Motor neuron (in vitro differentiated cells): ENCODE results near the gene FLNB. TPM values are rescaled to one million over a fixed set of nuclear protein-coding genes. Genes with fewer than 3 reads are reported as not detected.
"Not testable (repeated sequence)": the region's sequence is repeated elsewhere in the genome, so short reads cannot be mapped to it uniquely, and the experiment has no call there.

ENCODE experiments used
- ATAC-seq, 8 experiments: fragments of 200-7000 bp; cut with Tn5 transposase; replicated peaks in 6 of 8; 2 replicates each; pipeline ENCODE4 v1.8.0; 2021; ENCODE audit warnings: mild to moderate bottlenecking in 8 of 8, moderate library complexity in 8 of 8
- H3K27ac ChIP-seq, 2 donors: fragments of 250-450 bp; sonication (Bioruptor Pico); 2 replicates each; pipeline ENCODE4 v1.9.0; 2021; ENCODE audit warnings: antibody characterized with exemption in 2 of 2, mild to moderate bottlenecking in 2 of 2, moderate library complexity in 1 of 2
- H3K4me1 ChIP-seq, 2 donors: fragments of 250-450 bp; sonication (Bioruptor Pico); replicated peaks in 1 of 2; 2 replicates each; pipeline ENCODE4 v1.6.1; 2021; ENCODE audit warnings: antibody characterized with exemption in 2 of 2, mild to moderate bottlenecking in 2 of 2, moderate library complexity in 1 of 2
- H3K4me3 ChIP-seq, 5 donors: fragments of 250-450 bp; sonication (Bioruptor Pico); 2 replicates each; pipeline ENCODE4 v1.9.0; 2021; ENCODE audit warnings: antibody characterized with exemption in 5 of 5, mild to moderate bottlenecking in 5 of 5, moderate library complexity in 4 of 5
- WGBS, 10 experiments: fragments of 450-650 bp; shearing (Covaris generic); methylation state at CpG; one replicate each; pipeline ENCODE4 v1.0.0; 2022; 5-methylcytosine and 5-hydroxymethylcytosine counted together
- in situ Hi-C, 9 experiments: fragments of 400-800 bp; cut with MboI; loops; one replicate each; pipeline ENCODE4 v1.15.0; 2021; ENCODE audit warnings: low sequenced_read_pairs in 9 of 9, low pct_unique_long_range_greater_than_20kb in 2 of 9; ENCODE audit not compliant: unreplicated experiment in 9 of 9
- total RNA-seq, 8 experiments: library from RNA; unstranded; fragments of 300-600 nt; gene quantifications; 2 replicates each; pipeline versions ENCODE4 v1.2.3 to v1.2.4, GENCODE V29; 2022

Gene FLNB
- total RNA-seq, 8 experiments from 2014 or later = 8.3 to 310 (median 53.5) TPM

DNA sequence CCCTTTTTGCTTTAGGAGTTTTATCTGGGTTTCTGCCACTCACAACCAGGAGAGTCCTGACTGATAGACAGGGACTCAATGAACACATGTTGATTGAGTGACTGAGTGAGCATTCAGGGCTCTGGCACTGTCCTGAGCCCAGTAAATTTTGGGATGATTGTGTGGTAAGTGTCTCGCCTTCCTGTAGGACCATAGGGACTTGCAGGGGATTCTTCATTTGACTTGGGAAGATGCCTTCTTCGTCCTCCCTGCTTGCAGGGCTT is 22.3 kb upstream of the FLNB start:
- no peak for ATAC-seq

DNA sequence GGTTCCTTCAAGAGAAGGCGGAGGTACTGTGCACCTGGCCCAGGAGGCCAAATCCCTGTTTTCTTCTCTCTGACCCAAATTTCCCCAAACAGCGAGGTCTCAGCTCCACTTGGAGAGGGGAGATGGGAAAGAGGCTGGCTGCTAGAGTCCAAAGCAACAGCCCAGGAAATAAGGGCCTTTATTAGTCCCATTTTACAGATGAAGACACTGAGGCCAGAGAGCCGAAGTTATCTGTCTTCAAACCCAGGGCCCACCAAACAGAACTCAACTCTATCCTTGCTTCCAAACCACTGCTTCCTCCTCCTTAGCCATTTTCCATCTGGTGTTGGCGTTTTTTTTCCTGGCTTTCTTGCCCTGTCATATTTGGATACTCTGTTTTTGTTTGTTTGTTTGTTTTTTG is 22.0 kb upstream of the FLNB start:
- in situ Hi-C loops = no loop called here
- 86 to 100% (median 96%) methylated on average over 1 to 4 of the region's 4 CpGs; no CpG with 5 or more reads in 2 of the 10 experiments for WGBS, 10 experiments
- no peaks in the 10 kb centered on the region for H3K4me1 ChIP-seq

More for the DNA sequence above, 22.3 kb upstream of the FLNB start:
- no peak overlapping the region for H3K27ac ChIP-seq
- H3K4me1 ChIP-seq = no peaks in the 10 kb centered on the region
- in situ Hi-C loops = no loop called here
- no peak overlapping the region for H3K4me3 ChIP-seq
- 64 to 100% (median 100%) methylated on average over 1 to 2 of the region's 2 CpGs; no CpG with 5 or more reads in 3 of the 10 experiments for WGBS, 10 experiments

DNA sequence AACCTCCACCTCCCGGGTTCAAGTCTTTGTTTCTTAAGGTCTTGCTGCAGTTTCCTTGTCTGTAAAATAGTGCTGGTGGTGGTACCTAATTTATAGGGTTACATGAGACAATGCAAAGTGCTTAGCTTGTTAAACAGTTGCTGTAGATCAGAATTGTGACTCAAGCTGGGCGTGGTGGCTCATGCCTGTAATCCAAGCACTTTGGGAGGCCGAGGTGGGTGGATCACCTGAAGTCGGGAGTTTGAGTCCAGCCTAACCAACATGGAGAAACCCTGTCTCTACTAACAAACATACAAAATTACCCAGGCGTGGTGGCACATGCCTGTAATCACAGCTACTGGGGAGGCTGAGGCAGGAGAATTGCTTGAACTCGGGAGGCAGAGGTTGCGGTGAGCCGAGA is 19.0 kb upstream of the FLNB start:
- H3K4me3 ChIP-seq, H3K4me1 ChIP-seq, H3K27ac ChIP-seq, in situ Hi-C loops: not testable (repeated sequence)
- peak in 2 of 8 experiments; percentile 47 to 59 for ATAC-seq
- 21 to 85% (median 64%) methylated on average over 2 to 3 of the region's 8 CpGs; no CpG with 5 or more reads in 5 of the 10 experiments for WGBS, 10 experiments

More for the DNA sequence above, 22.0 kb upstream of the FLNB start:
- no peak overlapping the region for H3K27ac ChIP-seq
- no peak overlapping the region for H3K4me3 ChIP-seq
- no peak for ATAC-seq

DNA sequence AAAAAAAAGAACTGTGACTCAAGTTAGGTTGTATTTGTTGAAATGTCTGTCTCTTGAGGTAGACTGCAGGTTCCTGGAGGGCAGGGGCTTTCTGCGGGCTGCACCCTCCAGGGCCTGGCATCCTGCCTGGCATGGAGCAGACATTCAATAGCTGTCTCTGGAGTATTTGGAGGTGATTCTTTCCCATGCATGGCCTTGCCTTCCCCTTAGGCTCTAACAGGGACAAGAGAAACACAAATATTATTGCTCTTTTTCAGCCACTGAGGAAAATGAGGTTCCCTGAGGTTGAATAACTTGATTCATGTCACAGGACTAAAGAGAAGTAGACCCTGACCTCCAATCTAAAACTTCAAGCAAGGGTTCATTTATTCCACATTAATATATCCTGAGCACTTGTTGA is 18.6 kb upstream of the FLNB start:
- in situ Hi-C loops = no loop called here
- WGBS, 10 experiments = 80 to 100% (median 92%) methylated on average over 1 of the region's 1 CpG; no CpG with 5 or more reads in 6 of the 10 experiments

DNA sequence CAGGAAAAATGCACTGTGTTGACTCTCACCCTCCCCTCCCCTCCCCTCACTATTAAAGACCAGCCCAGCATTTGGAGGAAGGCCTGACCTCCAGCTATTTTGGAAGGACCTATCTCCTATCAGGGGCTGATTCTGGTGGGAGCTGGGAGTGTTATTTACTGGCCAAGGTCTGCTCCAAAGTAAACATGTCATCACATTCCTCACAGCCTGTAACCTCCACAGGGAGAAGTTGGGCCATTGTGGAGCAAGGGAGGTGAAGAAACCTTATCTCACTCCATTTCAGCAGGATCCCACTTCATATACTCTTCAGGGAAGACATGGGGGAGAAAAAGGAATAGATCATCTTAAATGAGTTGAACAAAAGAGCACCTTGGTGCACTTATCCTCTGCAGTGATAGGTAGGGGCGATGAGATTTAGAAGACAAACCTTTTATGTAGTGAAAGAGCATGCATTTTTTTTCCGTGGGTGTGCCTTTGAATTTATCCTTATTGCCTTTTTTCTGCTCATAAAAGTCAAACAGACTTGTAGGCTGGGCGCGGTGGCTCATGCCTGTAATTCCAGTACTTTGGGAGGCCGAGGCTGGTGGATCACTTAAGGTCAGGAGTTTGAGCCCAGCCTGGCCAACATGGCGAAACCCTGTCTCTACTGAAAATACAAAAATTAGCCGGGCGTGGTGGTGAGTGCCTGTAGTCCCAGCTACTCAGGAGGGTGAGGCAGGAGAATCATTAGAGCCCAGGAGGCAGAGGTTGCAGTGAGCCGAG is 15.6 kb upstream of the FLNB start:
- Histone ChIP-seq H3K4me3 (no peak overlapping the region), H3K4me1 (no peaks in the 10 kb centered on the region), H3K27ac (no peak overlapping the region)
- in situ Hi-C loops = no loop called here
- 54 to 100% (median 88%) methylated on average over 1 to 9 of the region's 9 CpGs for WGBS, 10 experiments
- peak in 2 of 8 experiments; percentile 41 to 43 for ATAC-seq

More for the DNA sequence above, 18.6 kb upstream of the FLNB start:
- Histone ChIP-seq H3K4me1 (no peaks in the 10 kb centered on the region), H3K27ac (no peak overlapping the region), H3K4me3 (no peak overlapping the region)
- no peak for ATAC-seq

GRCh38 chr3:57998366-57999283 is 9.6 kb upstream of the FLNB start:
- H3K4me1 ChIP-seq = no peaks in the 10 kb centered on the region
- ATAC-seq = peak in 3 of 8 experiments; percentile 30 to 67 (median 49)
- no peak overlapping the region for H3K4me3 ChIP-seq
- WGBS, 10 experiments = 36 to 91% (median 64%) methylated on average over 2 to 8 of the region's 10 CpGs
- H3K27ac ChIP-seq = no peak overlapping the region
- in situ Hi-C loops = no loop called here

DNA sequence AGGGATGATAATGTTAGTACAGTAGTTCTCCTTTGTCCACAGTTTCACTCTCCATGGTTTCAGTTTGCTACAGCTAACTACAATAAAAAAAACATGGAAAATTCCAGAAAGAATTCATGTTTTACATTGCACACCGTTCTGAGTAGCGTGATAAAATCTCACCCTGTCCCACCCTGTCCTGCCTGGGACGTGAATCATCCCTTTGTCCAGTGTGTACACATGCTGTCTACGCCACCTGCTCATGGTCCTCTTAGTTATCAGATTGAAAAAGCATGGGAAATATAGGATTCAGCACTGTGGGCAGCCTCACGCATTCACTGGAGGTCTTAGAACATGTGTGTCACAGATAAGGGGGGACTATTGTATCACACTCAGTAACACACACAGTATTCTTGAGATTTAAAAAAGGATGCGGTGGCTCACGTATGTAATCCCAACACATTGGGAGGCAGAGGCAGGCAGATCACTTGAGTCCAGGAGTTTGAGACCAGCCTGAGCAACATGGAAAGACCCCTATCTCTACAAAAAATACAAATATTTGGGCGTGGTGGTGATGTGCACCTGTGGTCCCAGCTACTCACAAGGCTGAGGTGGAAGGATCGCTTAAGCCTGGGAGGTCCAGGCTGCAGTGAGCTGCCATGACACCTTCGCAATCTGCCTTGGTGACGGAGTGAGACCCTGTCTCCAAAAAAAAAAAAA is 8.7 kb upstream of the FLNB start:
- WGBS, 10 experiments = 22 to 100% (median 84%) methylated on average over 1 to 8 of the region's 11 CpGs
- peak in 4 of 8 experiments; percentile 11 to 50 (median 30) for ATAC-seq
- in situ Hi-C loops = no loop called here
- Histone ChIP-seq H3K27ac (no peak overlapping the region), H3K4me1 (no peaks in the 10 kb centered on the region), H3K4me3 (no peak overlapping the region)

GRCh38 chr3:58000306-58001085 is 7.7 kb upstream of the FLNB start:
- Histone ChIP-seq H3K4me3 (no peak overlapping the region), H3K4me1 (no peaks in the 10 kb centered on the region), H3K27ac (no peak overlapping the region)
- 40 to 100% (median 94%) methylated on average over 2 to 5 of the region's 7 CpGs; no CpG with 5 or more reads in 3 of the 10 experiments for WGBS, 10 experiments
- in situ Hi-C loops = no loop called here
- peak in 3 of 8 experiments; percentile 70 to 79 (median 75) for ATAC-seq

GRCh38 chr3:58001086-58001467 is 7.1 kb upstream of the FLNB start:
- Histone ChIP-seq H3K27ac (no peak overlapping the region), H3K4me1 (no peaks in the 10 kb centered on the region), H3K4me3 (no peak overlapping the region)
- 80 to 100% (median 90%) methylated on average over 1 to 3 of the region's 3 CpGs; no CpG with 5 or more reads in 2 of the 10 experiments for WGBS, 10 experiments
- ATAC-seq = no peak
- in situ Hi-C loops = no loop called here

- Histone ChIP-seq H3K4me1 (no peaks in the 10 kb centered on the region), H3K27ac (no peak overlapping the region), H3K4me3 (no peak overlapping the region)
- in situ Hi-C loops = no loop called here
- ATAC-seq = no peak
- WGBS, 10 experiments = 79 to 100% (median 87%) methylated on average over 1 to 6 of the region's 7 CpGs
Measured at GRCh38 chr3:58001979-58002378, 6.2 kb upstream of the FLNB start.

DNA sequence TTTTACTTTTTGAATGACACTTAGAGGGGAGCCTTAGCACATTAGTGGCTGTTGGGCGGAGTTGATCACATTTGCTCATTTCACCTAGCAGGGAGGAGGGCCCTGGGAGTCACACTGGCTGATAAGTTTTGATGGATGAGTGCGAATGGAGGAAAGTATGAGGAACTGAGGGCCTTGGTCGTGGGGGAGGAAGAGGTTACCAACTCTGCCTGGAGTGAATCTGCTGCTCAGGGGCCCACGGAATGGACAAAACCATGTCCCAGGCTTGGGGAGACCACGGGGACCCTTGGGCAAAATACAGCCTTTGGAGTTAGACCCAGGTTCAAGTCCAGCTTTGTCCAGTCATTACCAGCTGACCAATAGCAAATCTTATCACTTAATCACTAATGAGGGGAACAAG is 5.1 kb upstream of the FLNB start:
- no peak for ATAC-seq
- Histone ChIP-seq H3K4me1 (no peaks in the 10 kb centered on the region), H3K4me3 (no peak overlapping the region), H3K27ac (no peak overlapping the region)
- in situ Hi-C loops = no loop called here
- WGBS, 10 experiments = 67 to 100% (median 73%) methylated on average over 1 to 3 of the region's 5 CpGs; no CpG with 5 or more reads in 6 of the 10 experiments

- WGBS, 10 experiments = 48 to 100% (median 93%) methylated on average over 1 to 5 of the region's 6 CpGs; no CpG with 5 or more reads in 2 of the 10 experiments
- no peak overlapping the region for H3K4me3 ChIP-seq
- H3K4me1 ChIP-seq = peaks cover 3 to 6% of the 10 kb centered on the region in 2 donors
- no peak for ATAC-seq
- in situ Hi-C loops = no loop called here
- no peak overlapping the region for H3K27ac ChIP-seq
Measured at GRCh38 chr3:58004973-58005372, 3.2 kb upstream of the FLNB start.
